SHP77 treated with DMSO at 0.1 percent for 48 hours (cell line): ENCODE data around the gene UBE2R2.

Experiments
- DNase-seq: peaks from one replicate; lab custom pipeline; 2025; lab: John Stamatoyannopoulos, UW

The UBE2R2 gene

DNA sequence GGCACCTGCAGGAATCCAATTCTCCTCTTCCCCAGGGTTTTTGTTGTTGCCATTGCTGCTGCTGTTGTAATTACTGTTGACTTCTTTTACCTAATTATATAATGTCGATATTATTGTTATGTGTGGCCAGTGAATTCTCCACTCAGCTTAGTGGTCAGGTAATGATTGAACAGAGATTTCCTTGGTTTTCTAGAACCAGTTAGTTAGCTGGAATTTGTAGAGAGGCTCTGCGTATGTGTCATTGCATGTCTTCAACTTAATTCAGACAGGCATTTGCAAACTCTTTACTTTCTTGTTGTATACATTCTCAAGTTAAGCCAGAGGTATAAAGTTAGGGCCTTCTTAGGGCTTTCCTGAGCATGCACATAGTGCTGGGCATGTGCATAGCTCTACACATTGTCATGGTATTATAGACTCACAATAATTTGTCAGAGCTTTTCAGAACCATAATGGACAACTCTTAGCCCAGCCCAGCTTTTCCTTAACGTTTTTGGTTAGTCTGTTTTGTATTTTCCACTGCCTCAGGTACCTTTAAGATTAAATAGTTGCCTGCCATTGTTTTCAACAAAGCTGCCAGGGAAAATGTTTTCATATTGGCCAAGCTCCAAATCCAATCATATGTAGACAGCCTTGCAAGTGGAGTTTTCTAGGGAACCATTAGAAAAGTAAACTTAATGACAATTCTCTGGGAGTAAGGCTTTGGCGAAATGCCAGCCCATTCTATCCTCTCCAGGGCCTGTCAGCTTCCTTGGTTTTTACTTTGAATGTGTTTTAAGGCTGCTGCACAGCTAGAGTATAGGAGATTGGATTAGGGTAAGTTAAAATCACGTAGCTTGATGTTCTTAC is 68.1 kb downstream of the UBE2R2 start:
- DNase-seq = no peak

DNA sequence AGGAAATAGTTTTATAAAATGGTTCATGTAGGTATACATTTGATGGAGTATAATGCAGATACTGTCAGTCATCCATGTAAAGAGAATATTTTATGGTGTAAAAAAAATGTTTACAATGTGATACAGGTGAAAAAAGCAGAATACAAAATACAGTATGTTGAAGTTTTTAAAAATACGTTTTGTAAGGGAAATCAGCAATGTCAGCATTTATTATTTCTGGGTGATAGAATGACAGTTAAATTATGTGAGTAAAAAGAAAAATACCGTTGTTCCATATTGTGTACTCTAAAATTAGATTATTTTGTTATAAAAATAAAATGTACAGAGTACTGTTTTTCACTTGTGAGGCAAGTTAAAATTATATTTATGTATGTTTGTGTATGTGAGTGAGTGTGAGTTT is 69.0 kb downstream of the UBE2R2 start:
- DNase-seq = no peak

DNA sequence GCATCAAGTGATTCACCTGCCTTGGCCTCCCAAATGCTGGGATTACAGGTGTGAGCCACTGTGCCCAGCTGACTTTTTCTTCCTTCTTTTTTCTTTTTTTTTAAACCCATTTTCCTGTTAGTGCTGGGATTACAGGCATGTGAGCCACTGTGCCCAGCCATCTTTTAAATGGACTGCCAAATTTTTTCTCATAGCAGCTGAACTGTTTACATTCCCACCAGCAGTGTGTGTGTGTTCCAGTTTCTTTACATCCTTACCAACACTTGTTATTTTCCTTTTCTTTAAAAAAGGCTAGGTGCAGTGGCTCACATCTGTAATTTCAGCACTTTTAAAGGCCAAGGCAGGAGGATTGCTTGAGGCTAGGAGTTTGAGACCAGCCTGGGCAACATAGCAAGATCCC is 76.9 kb downstream of the UBE2R2 start:
- DNase-seq = no peak

DNA sequence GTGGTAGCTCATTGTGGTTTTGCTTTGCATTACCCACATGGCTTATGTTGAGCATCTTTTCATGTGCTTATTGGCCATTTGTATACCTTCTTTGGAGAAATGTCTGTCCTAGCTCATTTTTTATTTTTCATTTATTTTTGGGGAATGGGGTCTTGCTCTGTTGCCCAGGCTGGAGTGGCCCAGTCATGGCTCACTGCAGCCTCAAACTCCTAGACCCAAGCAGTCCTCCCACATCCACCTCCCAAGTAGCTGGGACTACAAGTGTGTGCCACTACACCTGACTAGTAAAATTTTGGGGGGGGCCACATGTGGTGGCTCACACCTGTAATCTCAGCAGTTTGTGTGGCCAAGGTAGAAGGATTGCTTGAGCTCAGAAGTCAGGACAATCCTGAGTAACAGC is 77.4 kb downstream of the UBE2R2 start:
- no peak for DNase-seq

DNA sequence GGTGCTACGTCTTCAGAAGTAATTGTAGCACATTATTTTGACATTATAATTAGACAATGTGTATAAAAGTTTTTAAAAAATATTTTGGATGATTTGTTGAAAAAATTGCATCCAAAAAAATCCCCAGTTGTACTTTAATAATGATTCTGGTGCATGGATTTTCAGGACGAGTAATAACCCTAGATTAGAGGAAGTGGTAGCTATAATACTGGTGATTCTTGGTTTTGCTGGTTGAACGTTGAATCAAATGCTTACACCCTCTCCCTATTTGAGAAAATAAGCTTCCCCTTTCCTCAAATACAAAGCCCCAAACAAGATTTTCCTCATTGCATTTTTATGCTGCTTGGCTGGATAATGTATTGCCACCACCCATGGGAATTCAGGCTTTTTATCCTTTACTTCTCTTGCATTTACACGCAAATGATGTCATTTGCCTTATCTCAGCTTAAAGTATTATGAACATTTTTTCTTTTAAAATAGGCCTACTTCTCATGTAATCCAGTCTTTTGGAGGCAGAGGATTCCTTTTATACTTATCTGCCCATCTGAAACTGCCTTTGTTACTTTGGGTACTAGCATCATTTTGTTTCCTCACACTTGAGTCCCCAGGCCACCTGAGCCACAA is 86.3 kb downstream of the UBE2R2 start:
- DNase-seq = no peak

DNA sequence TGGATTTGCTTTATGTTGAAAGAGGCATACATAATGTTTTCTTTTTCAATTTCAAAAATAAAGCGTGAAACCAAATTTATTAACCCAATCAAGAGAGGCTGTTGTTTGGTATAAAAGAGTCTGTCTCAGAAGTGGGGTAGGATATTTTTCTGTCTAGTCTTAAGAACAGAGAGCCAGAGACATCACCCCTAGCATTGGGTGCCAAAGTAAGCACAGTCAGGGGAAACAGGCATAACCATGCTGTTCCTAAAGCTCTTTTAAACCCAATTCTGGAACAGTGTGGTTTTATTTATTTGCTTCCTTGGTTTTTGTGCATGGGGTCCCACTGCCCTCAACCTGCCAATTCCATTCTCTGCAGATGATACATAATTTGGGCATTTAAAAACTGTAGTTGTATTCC is 88.2 kb downstream of the UBE2R2 start:
- DNase-seq = no peak

DNA sequence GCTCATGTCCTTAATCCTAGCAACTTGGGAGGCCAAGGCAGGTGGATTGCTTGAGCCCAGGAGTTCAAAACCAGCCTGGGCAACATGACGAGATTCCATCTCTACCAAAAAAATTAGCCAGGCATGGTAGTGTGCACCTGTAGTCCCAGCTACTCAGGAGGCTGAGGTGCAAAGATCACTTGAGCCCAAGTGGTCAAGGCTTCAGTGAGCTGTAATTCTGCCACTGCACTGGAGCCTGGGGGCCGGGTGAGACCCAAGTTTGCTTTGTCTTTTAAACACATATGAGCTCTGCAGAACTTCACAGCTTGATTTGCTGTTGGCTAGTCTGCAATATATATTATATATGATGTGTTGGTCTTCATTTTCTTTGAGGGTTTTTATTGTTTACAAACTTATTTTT is 89.8 kb downstream of the UBE2R2 start:
- no peak for DNase-seq

DNA sequence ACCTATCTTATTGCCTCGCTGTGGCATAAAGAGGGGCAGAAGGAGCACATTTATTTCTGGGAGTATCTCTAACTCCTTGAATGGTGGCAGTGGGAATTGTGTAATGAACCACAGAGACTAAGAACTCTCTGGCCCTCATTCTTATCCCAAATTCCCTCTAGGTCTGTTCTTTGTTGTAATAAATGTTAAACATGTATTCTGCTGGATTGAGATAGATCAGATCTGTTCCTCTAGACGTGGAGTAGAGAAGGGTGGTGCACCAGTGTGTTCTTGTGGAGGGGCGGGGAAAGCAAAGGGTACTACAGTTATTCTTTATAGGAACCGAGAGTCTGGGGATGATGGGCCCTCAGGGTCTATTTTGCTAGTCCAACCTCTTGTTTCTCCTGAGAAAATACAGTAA is 90.4 kb downstream of the UBE2R2 start:
- DNase-seq = no peak

DNA sequence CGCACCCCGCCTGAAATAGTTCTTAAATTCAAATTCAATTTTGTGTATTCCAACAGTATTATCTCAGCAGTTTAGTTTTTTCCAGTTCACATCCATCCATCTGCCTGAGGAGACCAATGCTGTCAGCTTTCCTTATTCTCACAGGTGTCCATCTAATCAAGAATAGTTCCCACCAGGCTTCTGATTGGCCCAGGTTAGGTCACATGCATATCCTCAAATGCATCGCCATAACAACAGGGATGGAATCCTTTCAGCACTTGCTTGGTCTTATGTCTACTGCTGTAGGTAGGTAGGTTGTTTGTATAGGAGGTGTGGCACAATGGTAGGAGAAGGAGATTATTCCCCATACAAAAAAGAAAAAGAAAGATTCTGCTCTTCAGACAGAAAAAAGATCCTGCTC is 91.2 kb downstream of the UBE2R2 start:
- no peak for DNase-seq

DNA sequence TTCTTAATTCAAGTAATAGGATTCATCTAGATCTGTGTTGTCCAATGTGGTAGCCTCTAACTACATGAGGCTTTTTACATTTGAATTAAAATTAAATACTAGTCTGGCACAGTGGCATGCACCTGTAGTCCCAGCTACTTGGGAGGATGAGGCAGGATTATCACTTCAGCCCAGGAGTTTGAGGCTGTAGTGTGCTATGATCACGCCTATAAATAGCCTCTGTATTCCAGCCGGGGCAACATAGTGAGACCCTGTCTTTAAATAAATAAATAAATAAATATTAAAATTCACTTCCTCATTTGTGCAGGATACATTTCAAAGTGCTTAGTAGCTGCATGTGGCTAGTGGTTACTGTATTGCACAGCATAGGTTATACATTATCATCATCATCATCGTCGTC is 91.8 kb downstream of the UBE2R2 start:
- DNase-seq = no peak

DNA sequence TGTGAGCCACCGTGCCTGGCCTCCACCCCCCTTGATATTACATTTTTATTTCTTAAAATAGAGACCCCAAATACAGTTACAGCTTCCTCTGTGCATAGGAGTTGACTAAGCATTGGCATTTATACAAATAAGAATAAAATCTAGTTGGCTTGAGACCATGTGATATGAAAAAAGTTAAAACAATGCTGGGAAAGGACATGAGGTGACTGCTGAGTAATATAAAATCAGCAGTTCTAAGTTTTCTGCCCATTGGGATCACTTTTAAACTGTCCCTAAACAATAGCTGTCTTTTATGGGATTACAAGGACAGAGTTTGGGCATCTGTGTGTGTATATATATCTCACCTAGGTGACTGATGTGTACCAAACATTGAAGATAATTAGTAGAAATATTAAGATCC is 96.6 kb downstream of the UBE2R2 start:
- no peak for DNase-seq

DNA sequence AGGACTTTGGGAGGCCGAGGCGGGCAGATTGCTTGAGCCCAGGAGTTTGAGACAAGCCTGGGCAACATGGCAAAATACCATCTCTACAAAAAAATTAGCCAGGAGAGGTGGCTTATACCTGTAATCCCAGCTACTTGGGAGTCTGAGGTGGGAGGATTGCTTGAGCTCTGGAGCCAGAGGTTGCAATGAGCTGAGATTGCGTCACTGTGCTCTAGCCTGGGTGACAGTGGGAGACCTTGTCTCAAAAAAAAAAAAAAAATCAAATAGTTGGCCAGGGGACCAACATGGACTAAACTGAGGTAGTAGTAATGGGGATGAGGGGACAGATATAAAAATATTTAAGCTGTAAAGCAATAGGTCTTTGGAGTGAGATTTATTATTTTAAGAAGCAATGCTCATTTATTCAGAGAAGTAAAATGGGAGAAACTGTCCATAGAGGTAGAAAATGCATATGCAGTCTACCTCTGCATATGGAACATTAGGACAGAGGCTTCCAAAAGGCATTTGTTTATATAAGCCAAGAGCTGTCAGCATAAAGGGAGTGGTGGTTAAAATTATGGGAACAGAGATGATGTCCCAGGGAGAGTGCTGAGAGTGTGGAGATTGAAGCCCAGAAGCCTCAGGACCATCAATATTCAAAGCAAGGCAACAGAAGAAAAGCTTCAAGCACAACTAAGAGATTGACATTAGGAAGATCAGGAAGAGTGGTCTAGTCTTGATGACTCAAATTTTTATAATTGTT is 98.1 kb downstream of the UBE2R2 start:
- no peak for DNase-seq

DNA sequence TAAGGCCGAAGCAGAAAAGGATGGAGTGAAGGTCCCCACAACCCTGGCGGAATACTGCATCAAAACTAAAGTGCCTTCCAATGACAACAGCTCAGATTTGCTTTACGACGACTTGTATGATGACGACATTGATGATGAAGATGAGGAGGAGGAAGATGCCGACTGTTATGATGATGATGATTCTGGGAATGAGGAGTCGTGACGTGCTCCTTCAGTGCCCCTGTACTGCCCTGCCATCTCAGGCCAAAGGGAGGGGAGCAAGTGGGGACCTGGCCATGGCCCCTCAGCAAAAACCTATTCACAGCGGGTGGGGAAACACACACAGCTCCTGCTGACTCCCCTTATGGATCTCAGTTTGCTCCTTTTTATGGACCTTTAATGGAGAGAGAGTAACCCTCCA is 100.1 kb downstream of the UBE2R2 start:
- DNase-seq = no peak

DNA sequence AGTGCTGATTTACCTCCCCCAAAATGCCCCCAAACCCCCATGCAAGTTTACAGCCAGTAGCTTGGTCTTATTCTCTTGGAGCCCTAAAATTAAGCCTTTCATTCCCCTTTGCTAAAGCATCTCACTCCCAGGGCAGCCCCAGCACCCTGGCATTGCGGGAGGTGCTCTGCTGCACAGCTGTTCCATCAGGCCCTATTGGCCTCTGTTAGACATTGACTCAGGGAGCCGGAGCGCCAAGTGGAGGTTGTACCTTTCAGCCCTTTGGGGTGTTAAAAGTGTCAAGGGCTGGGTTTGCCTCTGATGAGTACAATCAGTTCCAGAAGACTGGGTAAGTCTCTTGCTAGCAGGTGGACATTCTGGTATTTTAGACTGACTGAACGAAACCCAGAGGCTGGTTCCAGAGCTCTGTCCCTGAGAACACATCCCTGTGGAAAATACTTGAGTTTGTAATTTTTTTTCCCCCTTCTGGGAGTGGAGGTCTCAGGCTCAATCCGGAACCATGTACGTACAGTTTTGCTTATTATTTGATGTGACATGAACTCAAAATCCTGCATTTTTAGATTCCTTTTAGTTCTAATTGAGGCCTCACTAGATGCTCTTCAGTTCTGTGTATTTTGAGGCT is 102.4 kb downstream of the UBE2R2 start:
- DNase-seq = no peak

DNA sequence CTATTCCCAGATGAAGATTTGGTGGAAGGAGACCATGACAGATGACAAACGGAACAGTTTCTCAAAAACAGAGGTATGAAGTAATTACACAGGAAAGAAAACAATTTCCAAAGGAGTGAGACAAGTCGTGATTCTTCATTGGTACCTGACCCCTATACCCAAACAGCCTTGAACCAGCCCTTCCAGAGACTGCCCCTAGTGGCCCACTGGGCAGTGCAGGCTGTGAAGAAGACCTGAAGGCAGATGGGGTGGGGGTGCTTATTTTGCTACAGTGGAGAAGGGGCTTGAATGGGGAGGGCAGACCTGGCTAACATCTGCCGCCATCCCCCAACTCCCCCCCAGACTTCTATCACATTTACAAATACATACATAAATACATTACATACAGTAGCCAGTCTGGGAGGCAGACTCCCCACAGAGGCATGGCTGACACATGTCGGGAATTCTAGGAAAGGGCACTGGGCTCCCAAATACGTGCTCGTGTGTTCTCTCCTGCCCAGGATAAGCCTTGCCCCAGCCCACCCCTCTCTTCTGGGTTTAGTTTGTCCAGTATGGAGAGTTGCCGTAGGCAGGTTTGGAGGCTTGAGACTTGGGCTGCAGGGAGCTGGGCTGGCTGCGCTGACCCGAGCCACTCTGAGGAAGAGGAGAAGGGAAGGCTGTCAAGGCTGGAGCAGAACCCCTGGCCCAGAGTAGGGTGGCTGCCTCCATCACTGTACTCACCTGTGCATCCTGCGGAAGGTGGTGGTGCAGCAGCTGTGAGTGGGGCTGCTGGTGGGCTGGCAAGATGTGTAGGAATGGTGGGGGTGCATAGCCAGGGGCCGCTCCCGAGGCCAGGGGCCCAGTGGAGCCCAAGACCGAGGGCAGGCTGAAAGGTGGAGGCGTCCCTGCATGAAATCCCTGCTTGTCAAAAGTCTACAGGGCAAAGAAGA is 105.3 kb downstream of the UBE2R2 start:
- DNase-seq = no peak

DNA sequence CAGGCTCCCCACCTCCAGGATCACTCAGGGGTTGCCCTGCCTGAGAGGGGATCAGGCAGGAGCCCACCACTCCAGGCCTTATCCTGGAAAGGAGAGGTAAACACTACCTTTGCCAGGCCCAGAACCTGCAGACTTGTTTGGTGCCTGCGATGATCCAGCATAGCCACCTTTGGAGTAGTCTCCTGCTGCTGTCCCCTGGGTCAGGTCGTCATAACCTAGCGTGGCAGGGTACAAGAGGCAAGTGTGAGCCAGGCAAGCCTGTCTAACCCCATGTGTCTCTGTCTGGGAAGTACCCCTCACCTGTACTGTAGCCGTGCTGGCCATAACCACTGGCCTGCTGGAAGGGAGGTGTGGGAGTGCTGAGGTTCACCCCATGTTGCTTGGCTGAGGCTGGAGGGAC is 106.1 kb downstream of the UBE2R2 start:
- no peak for DNase-seq

DNA sequence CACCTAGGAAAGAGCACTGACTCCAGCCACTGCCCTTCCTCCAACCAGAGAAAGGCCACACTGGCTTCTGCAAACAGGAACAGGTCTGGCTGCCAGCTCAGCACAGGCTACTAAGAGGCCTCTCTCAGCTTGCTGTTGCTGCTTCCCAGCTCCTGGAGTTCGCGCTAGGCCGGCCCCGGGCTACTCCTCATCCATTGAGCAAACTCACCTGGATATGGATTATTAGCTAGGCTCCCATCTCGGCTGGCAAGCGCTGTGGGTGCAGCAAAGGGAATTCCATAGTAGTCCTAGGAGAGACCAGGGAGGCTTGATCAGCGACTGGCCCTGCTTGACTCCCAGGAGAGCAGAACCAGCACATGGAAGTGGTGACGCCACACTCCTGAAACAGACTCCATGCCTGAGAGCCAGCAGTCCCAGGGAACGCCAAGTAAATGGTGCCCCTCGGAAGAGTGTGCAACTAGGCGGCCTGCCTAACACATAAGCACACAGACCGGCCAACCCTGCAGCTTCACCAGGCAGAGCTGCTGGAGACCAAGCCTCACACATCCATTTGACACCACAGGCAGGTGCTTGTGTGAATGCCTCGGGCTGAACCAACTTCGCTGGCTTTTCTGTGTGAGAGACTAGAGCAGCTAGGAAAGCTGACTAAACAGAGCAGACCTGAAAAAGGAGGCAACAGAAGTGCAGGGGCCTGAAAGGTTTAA is 107.2 kb downstream of the UBE2R2 start:
- DNase-seq = no peak

DNA sequence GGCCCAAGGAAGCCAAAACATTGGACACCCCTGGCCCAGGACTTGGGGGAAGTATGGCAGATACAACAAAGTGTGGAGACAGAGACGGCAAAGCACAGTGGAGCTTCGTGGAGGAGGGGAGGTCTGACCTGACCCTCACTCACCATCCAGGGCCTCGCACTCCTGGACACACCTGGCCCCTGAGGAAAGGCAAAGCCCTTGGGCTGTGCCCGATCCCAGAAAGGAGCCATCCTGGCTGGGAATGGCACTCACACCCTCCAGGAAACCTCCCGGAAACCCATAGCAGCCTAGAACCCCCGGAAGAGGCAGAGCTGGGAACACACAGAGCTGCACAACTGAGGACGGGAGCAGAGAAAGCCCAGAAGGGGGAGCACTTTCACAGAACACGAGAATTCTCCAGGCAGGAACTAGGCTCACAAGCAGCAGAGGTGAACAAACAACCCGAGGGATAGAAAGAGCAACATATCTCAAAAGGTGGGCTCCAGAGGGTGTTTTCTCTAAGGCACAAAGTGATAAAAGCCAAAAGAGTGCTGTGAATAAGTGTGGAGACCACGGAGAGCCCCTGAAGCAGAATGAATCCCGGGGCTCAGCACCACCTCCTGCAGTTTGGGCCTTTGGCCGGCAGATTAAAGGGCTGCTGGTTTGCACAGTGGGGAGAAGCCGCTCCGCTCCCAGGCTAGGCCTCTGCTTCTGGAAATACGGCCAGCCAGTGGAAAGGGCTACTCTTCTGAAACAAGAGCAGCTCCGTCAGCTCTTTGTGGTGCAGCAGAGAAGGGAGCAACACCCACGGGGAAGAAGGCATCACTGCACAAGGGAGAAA is 108.2 kb downstream of the UBE2R2 start:
- no peak for DNase-seq

DNA sequence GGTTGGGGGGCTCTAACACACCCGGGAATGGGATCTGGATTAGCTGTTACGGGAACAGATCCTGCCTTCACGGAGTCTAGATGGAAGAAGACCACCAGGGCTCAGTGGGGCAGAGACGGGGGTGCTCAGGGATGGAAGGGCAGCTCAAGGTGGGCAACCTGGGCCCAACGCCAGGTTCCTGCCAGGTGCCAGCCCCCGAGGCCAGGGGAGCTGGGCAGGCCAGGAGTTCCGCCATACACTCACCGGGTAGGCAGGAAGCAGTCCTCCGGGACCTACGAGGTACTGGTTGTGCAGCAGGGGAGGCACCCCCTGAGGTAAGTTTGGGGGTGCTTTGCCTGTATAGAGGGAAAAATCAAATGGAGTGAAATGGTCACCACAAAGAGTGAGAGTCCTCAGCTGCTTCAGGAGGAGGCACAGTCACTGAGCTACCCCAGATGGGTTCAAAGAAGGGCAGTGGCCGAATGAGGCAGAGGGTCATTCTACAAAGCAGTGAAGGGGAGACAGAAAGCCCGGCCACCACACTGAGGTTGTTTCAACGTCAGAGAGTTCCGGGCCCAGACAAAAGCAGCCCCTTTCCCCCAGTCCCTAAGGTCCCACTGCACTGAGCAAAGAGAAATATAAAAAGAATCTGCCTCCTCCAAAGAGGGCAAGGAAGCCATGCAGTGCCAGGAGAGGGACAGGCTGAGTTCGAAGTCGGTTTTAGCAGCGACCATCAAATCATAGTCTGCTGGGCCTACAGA is 110.0 kb downstream of the UBE2R2 start:
- DNase-seq = no peak
